ENCODE data around the gene FUT2. TPM values are rescaled to one million over a fixed set of nuclear protein-coding genes. Genes with fewer than 3 reads are reported as not detected.
"Not testable (repeated sequence)": the region's sequence is repeated elsewhere in the genome, so short reads cannot be mapped to it uniquely, and the experiment has no call there.

Gene FUT2
- 1 to 10 TPM in 2 of 10 donors, under 1 TPM in 8; 0.39 to 1.2 (median 0.83) TPM for polyA plus RNA-seq (ENCODE audit: insufficient read length in 10 of 10)
- long read RNA-seq, donor 1 = 0 reads
- long read RNA-seq, donor 2, partial matches to known transcripts = 11 of 21 reads
- long read RNA-seq, donor 2, other reads (novel, unspliced or antisense) = 10 of 21 reads
- long read RNA-seq, donor 3 = 0 reads
- long read RNA-seq, donor 4, partial matches to known transcripts = 6 of 21 reads
- long read RNA-seq, donor 4, other reads (novel, unspliced or antisense) = 15 of 21 reads
- long read RNA-seq, donor 5, partial matches to known transcripts = 57 of 57 reads
- long read RNA-seq, donor 5, other reads (novel, unspliced or antisense) = 0 of 57 reads
- long read RNA-seq, donor 6 = 0 reads
- long read RNA-seq, donor 7 = 0 reads
- long read RNA-seq, donor 8 = 0 reads
- long read RNA-seq, donor 9 = 0 reads

GRCh38 chr19:48695743-48696352, at the start of gene FUT2:
TSS of gene FUT2 (plus strand) at chr19:48695971. CDS start at chr19:48702957, 6,986 bp downstream.
- DNase-seq = no peak

DNA sequence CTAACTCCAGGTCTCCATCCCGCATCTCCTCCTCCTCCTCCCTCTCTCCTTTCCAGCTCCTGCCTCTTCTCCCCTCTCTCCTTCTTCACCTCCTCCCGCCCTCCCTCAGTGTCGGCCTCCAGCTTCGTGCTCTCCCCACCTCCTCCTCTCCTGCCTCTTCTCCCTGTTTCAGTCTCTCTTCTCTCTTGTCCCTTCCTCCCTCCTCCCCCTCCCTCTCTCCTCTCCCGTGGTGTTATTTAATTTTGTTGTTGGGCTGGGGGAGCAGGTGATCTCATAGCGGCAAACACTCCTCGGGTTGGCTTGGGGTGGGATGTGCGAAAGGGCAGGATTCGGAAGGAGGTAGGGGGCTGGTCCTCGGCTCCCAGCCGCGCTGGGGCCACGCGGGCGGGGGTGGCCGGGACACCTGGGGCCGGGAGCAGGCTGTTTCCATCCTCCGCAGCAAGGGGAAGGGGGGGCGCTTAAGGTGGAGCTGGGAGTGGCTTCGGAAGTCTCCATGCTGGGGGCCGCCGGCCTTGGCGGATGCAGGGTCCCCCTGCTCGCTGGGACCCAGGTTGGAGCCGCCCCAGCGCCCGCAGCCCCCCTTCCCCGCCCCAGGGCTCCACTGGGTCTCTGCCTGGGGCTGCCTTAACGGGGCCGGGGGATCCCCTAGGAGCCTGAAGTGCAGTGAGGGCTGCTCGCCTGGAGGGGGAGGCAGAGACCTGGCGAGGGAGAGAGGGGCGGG, 49.6 kb upstream of the FUT2 start, which contains the start of gene CA11:
Gene CA11 (minus strand): TSS at position 187 of the 721 bp plus-strand sequence. CDS start 555 bp downstream, outside the sequence.
- peak; percentile 83 to 97 (median 92) for DNase-seq

DNA sequence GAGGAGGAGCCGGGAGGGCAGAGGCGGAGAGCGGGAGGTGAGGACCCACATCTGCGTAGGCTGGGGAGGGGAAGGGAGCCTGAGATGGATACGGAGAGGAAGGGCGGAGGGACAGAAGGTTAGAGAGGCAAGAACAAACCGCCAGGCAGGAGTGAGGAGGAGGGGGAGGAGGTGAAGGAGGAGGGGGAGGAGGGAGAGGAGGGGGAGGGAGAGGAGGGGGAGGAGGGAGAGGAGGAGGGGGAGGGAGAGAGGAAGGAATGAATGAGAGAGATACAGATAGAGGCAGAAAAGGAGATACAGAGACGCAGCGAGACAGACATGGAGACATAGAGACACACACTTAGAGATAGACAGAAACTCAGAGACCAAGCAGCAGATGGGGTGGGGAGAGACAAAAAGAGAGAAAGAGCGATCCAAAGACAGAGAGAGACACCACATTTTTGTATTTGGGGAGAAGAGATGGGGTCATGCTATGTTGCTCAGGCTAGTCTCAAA, 49.0 kb upstream of the FUT2 start:
- DNase-seq = no peak

- DNase-seq = no peak
Measured at GRCh38 chr19:48648134-48648533, 47.6 kb upstream of the FUT2 start.

DNA sequence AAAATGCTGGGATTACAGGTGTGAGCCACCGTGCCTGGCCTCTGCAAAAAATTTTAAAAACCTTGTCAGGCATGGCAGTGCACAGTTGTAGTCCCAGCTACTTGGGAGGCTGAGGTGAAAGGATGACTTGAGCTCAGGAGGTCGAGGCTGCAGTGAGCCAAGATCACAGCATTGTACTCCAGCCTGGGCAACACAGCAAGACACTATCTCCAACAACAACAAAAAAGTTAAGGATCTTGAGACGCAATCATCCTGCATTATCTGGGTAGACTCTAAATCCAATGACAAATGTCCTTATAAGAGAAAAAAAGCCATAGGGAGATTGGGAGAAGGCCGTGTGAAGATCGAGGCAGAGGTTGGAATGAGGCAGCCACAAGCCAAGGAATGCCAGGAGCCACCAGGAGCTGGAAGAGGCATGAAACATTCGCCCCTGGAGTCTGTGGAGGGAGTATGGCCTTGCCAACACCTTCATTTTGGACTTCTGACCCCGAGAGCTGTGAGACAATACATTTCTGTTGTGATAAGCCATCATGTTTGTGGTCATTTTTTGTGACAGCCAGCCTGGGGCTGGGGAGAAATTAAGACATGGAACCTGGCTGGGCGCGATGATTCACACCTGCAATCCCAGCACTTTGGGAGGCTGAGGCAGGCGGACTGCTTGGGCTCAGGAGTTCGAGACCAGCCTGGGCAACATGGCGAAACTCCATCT, 44.6 kb upstream of the FUT2 start:
- no peak for DNase-seq

DNA sequence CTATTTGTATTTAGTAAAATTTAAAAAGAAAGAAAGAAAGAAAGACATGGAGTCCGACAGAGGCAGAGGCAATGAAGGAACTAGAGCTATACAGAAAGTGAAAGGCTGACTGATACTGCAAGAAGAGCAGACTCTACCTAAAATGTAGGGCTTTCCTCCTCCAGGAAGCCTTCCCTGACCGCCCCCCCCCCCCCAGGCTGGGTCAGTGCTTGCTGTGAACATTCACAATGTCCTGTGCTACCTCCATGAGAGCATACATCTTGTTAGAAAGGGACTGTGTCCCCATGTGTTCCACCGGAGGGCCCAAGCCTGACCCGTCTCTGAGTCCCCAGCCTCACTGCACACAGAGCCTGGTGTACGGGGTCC, 44.1 kb upstream of the FUT2 start:
- no peak for DNase-seq

DNA sequence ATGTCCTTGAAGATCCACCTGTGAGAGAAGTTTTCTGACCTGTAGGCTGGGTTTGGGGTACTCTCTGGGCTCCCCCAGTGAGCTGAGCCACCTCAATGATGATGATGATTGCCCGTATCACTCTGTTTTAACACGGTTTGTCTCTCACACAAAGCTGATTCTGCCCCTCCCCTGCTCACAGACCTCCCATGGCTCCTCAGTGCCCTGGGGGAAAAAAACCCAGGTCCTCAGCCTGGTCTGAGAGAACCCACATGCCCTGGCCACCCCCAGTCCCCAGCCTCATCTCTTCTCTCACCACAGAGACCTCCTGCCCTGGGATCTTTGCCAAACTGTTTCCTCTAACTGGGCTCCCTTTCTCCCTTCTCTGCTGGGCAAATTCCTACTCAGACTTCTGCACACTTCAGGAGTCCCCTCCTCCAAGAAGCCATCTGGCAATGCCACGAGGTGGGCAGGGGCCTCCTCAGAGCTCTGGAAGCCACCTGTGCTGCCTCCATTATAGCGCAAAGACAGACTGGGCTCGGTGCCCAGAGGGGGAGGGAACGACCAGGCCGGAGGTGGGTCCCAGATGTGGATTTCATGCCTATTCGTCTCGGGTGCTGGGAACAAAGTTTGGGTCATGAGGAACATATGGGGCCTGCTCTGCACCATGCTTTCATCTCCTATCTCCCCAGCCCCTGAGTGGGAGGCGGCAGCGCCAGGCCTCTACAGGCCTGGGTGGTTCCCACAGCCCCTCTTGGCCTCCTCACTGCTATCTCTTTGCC, 41.3 kb upstream of the FUT2 start:
- peak in 1 of 3 donors; percentile 74 for DNase-seq

- peak in 2 of 3 donors; percentile 68 to 73 for DNase-seq
Measured at GRCh38 chr19:48656840-48657474, 38.8 kb upstream of the FUT2 start.

DNA sequence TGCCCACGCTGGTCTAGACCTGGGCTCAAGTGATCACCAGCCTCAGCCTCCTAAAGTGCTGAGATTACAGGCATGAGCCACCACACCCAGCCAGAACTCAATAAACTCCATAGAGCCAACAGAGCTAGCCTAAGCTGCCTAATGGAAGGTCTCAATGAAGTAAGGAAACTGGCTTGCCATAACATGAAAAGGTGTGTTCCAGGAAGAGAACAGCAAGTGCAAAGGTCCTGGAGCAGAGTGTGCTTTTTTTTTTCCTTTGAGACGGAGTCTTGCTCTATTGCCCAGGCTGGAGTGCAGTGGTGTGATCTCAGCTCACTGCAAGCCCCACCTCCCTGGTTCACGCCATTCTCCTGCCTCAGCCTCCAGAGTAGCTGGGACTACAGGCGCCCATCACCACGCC, 37.9 kb upstream of the FUT2 start:
- not testable (repeated sequence) for DNase-seq

GRCh38 chr19:48658483-48658882, 37.3 kb upstream of the FUT2 start:
- no peak for DNase-seq

DNA sequence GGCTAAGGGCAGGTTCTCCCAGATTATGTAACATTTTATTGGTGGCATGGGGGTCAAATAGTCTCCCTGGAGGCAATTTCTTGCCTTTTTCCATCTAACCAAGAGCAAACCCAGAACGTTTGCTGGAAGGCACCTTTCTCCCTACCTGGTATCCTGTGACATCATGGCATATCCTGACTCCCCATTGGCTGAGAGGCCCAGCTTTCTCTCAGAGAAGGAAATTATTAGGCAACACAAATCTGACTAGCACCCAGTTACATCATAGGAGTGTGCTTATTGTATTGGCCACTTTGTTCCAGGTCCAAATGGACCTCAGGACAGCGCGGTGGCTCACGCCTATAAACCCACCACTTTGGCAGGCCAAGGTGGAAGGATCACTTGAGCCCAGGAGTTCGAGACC, 36.0 kb upstream of the FUT2 start:
- DNase-seq = no peak

GRCh38 chr19:48660852-48661710, 34.7 kb upstream of the FUT2 start:
- DNase-seq = peak; percentile 78 to 91 (median 86)

DNA sequence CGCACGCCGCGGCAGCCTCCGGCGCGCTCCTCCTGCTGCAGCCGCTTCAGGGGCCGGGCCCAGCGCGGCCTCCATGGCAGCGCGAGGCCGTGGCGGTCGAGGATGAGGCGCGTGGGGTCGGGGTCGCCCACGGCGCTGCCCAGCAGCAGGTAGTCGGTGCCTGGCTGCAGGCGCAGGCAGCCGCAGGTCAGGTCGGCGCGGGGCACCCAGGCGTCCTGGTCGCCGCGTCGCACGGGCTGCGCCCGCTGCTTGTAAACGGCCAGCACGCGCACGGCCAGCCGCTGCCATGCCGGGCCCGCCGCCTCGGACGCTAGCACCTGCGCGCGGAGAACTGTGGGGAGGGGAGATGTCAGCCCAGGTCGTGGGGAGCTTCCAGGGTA, 34.1 kb upstream of the FUT2 start:
- no peak for DNase-seq

DNA sequence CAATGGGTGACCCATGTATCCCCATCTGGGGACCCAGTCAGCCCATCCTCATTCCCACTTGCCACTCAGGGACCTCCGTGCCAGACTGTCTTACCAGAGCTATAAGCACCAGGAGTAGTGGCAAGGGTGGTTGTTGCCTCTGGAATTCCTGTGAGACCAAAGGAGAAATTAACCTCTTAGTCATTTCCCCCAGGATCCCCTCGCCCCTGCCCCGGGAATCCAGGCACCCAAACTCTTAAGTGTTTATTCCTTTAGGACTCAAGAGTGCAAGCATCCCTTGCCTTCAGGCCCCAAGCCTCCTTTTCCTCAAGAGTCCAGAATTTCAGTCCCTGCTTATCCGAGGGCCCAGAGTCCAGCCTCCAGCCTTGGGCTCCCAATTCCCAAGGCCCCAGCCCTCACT, 32.1 kb upstream of the FUT2 start:
- DNase-seq = no peak

DNA sequence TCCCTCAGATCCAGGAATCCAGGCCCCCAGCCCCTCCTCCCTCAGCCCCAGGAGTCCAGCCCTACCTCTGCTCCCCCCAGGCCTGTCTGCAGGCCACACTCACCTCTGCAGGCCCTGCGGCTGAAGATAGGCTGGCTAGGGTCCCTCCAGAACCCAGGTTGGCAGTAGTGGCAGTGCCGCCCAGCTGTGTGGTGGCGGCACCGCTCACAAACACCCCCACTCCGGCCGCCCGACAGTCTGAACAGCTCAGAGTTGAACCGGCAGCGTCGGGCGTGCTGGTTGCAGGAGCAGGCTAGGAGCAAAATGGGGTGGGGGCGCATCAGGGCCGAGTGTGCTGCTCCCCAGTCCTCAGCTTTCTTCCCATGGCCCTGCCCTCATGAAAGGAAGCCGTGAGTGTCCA, 31.3 kb upstream of the FUT2 start:
- no peak for DNase-seq

GRCh38 chr19:48665786-48666185, 30.0 kb upstream of the FUT2 start:
- no peak for DNase-seq

GRCh38 chr19:48668332-48668731, 27.4 kb upstream of the FUT2 start:
- DNase-seq = no peak

- DNase-seq = no peak
Measured at GRCh38 chr19:48668761-48669160, 27.0 kb upstream of the FUT2 start.

GRCh38 chr19:48669903-48670668, 25.7 kb upstream of the FUT2 start:
- DNase-seq = no peak

Data from muscle of back (tissue), 13 donors.